ENCODE data around the gene IQCN. TPM values are rescaled to one million over a fixed set of nuclear protein-coding genes. Genes with fewer than 3 reads are reported as not detected.

The IQCN gene
- total and polyA plus RNA-seq, 2 experiments from 2014 or later = 0.35 TPM; not detected in 1

GRCh38 chr19:18227781-18228271 lies 46.4 kb downstream of the IQCN start:
- no peak overlapping the region for H3K27ac Mint-ChIP-seq
- H4K20me1 ChIP-seq (replicated peaks; ENCODE audit: insufficient read depth) = no peaks in the 10 kb centered on the region
- DNase-seq (ENCODE audit: low spot score) = no peak
- H3F3A ChIP-seq (replicated peaks; ENCODE audit: low read depth) = peaks cover 50% of the 10 kb centered on the region
- H3K9me2 ChIP-seq (ENCODE audit: insufficient read depth) = no peaks in the 10 kb centered on the region
- H3K27ac ChIP-seq (ENCODE audit: low read depth) = no peak overlapping the region
- H3K4me2 ChIP-seq = no peak overlapping the region
- no peak overlapping the region for H2AFZ ChIP-seq
- no peaks in the 10 kb centered on the region; the same call in 1 of the 3 replicates for H3K9me3 Mint-ChIP-seq
- H3K79me2 ChIP-seq (replicated peaks; ENCODE audit: insufficient read depth) = no peaks in the 10 kb centered on the region
- H3K27me3 Mint-ChIP-seq (ENCODE audit: insufficient read depth, low read depth, poor library complexity) = peaks cover 47% of the 10 kb centered on the region
- no peaks in the 10 kb centered on the region; the same call in 2 of the 3 replicates for H3K36me3 Mint-ChIP-seq (ENCODE audit: low read depth)
- H3K27me3 ChIP-seq (ENCODE audit: insufficient read depth) = peaks cover 27% of the 10 kb centered on the region
- no peak for ATAC-seq
- TF ChIP-seq CTCF (conservative IDR thresholded peaks at IDR 0.05; ENCODE audit: low read depth in 2 of 2) (no peak), JUNB (IDR thresholded peaks at IDR 0.05; ENCODE audit: unreplicated experiment) (no peak), CREB1 (CRISPR knock-in tag; IDR thresholded peaks at IDR 0.05; ENCODE audit: low read depth) (no peak), POLR2AphosphoS5 (IDR thresholded peaks at IDR 0.05; ENCODE audit: low read depth) (no peak), EZH2phosphoT487 (IDR thresholded peaks at IDR 0.05; ENCODE audit: unreplicated experiment) (no peak), NANOG (IDR thresholded peaks at IDR 0.05; ENCODE audit: borderline replicate concordance) (no peak), STAT1 (IDR thresholded peaks at IDR 0.05; ENCODE audit: unreplicated experiment) (no peak), ZNF331 (CRISPR knock-in tag; IDR thresholded peaks at IDR 0.05; ENCODE audit: low read depth) (no peak), ZNF462 (CRISPR knock-in tag; IDR thresholded peaks at IDR 0.05) (no peak), ETS1 (IDR thresholded peaks at IDR 0.05) (no peak), EZH2 (IDR thresholded peaks at IDR 0.05; ENCODE audit: low read depth, unreplicated experiment) (no peak), ZNF114 (CRISPR knock-in tag; IDR thresholded peaks at IDR 0.05) (no peak), REST (IDR thresholded peaks at IDR 0.05; ENCODE audit: unreplicated experiment) (no peak)
- H3K36me3 ChIP-seq (ENCODE audit: insufficient read depth) = no peaks in the 10 kb centered on the region
- no peak overlapping the region for H3K4me3 Mint-ChIP-seq
- H3K4me1 ChIP-seq (ENCODE audit: insufficient read depth) = peaks cover 29% of the 10 kb centered on the region
- no peak overlapping the region for H3K4me3 ChIP-seq
- H3K4me1 Mint-ChIP-seq = peaks cover 45% of the 10 kb centered on the region
